AG10803 (cell line): ENCODE data around the gene IRAG1.

Experiments used
- DNase-seq: peaks from one replicate; pipeline ENCODE4 v3.0.0; 2010; ENCODE audit warnings: low read depth
- H3K4me3 ChIP-seq: 2 replicates; pipeline ENCODE4 v1.5.1; 2011; ENCODE audit warnings: mild to moderate bottlenecking, low read length, control low read depth
- TF ChIP-seq, protein P1 (sequence below): conservative IDR thresholded peaks from 2 replicates; pipeline ENCODE4 v1.5.1; 2011; ENCODE audit warnings: mild to moderate bottlenecking, low read length, control low read depth, inconsistent platforms

IRAG1 gene

DNA sequence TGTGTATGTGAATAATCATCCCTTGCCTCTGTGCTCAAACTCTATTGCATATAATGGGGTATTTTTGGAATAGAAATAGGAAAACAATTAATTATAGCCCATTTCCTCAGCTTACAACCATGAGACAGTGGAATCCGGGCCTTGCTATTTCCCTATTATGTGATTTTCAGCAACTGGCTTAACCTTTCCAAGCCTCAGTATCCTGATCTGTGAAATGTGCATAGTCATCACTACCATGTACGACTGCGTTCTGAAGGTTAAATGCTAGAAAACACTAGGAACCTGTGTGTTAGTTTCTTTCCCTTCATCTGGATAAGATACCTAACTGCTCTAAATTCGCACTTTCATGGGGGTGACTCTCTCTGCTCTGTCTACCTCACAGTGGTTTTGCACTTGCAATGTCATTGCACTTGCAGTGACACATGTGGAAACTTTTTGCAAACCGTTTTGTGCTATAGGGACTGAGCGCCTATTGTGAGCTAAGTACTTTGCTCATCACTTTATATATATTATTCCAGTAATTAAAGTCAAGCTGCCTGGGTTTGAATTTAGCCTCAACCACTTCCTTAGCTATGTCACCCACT, 48.3 kb downstream of the IRAG1 start:
- TF ChIP-seq, protein P1, sequence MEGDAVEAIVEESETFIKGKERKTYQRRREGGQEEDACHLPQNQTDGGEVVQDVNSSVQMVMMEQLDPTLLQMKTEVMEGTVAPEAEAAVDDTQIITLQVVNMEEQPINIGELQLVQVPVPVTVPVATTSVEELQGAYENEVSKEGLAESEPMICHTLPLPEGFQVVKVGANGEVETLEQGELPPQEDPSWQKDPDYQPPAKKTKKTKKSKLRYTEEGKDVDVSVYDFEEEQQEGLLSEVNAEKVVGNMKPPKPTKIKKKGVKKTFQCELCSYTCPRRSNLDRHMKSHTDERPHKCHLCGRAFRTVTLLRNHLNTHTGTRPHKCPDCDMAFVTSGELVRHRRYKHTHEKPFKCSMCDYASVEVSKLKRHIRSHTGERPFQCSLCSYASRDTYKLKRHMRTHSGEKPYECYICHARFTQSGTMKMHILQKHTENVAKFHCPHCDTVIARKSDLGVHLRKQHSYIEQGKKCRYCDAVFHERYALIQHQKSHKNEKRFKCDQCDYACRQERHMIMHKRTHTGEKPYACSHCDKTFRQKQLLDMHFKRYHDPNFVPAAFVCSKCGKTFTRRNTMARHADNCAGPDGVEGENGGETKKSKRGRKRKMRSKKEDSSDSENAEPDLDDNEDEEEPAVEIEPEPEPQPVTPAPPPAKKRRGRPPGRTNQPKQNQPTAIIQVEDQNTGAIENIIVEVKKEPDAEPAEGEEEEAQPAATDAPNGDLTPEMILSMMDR, result no peak
- DNase-seq, result no peak
- no peak overlapping the region for H3K4me3 ChIP-seq
